GM08714 (cell line): Measurements from ENCODE around the gene USP22.

Experiments used
- H3K4me3 ChIP-seq: fragments of 200-500 bp; sonication (Bioruptor generic); 2 replicates; pipeline ENCODE4 v1.5.1; 2014; ENCODE audit warnings: mild to moderate bottlenecking, low read length, inconsistent platforms
- ZNF274 ChIP-seq: IDR thresholded peaks from 2 replicates; pipeline ENCODE4 v1.6.1; 2012; ENCODE audit warnings: mild to moderate bottlenecking, low read depth, low read length

USP22 gene

GRCh38 chr17:20965492-20965891 lies 77.3 kb downstream of the USP22 start:
- no peak overlapping the region for H3K4me3 ChIP-seq
- no peak for TF ChIP-seq ZNF274

GRCh38 chr17:20961586-20961985 lies 81.2 kb downstream of the USP22 start:
- no peak for TF ChIP-seq ZNF274
- no peak overlapping the region for H3K4me3 ChIP-seq

DNA sequence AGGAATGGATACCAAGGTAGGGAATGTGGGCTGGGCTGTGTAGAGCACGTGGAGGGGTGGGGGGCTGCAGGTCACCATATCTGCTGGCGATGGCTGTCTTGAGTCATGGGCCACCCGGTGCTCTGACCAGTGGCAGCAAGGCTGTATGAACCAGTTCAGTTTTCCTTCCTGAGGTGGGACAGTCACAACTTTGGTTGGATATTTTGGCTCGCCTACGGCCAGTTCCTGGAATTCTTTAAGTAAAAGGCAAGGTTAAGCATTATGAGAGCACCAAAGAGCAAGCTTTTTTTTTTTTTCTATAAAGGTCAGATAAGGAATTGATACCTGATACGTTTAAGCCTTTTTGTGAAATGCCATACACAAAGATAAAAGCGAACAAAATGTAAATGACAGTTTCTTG lies 81.9 kb downstream of the USP22 start:
- no peak for TF ChIP-seq ZNF274
- no peak overlapping the region for H3K4me3 ChIP-seq

GRCh38 chr17:20955427-20956323 lies 87.1 kb downstream of the USP22 start:
- TF ChIP-seq ZNF274: no peak
- no peak overlapping the region for H3K4me3 ChIP-seq

GRCh38 chr17:20954794-20955193 lies 88.0 kb downstream of the USP22 start:
- H3K4me3 ChIP-seq: no peak overlapping the region
- no peak for TF ChIP-seq ZNF274

- H3K4me3 ChIP-seq: no peak overlapping the region
- TF ChIP-seq ZNF274: no peak
These were observed 90.6 kb downstream of the USP22 start for GRCh38 chr17:20952183-20952582.
